SU-DHL-6 (cell line): ENCODE results near the gene SATL1.

ENCODE experiments used
- EZH2phosphoT487 ChIP-seq: fragments of 200-600 bp; sonication (generic), shearing (Covaris generic); conservative IDR thresholded peaks from 2 replicates; pipeline ENCODE4 v1.6.1; 2018; ENCODE audit warnings: mild to moderate bottlenecking, antibody characterized with exemption, low read length, moderate library complexity, mixed read lengths
- TF ChIP-seq, protein P1 (sequence below): fragments of 200-600 bp; sonication (generic); IDR thresholded peaks from one replicate; pipeline ENCODE4 v1.5.1; 2017; ENCODE audit warnings: antibody characterized with exemption, mild to moderate bottlenecking, low read length, moderate library complexity; ENCODE audit not compliant: insufficient read depth, poor library complexity, severe bottlenecking

DNA sequence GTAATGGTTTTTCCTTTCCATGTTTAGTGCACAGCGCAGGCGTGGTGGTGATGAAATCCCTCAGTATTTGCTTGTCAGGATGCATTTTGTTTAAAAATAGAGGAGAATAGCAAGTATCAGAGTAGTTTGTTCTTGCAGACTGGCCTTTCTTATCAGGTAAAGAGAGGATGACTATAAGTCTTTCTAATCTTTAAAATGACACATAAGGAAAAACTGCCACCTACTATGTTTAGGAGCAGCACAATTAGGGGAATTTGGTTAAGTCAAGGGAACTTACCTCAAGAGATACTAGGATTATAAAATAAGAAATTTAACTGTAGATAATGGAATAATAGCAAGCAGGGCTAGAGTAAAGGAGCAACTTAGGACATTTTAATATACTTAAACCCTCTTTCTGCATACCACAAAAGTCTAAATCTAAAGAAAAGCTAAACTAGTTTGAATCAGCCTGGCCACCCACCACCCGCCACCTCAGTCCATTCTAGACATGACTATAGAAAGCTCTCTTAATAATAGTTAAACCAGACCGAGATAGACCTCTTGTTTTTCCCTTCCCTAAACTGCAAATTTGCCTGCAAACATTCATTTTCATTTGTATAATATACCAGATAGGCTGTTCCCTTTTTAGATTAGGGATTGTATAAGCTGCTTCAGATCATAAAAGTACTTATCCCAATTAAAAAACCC lies 177.9 kb downstream of the SATL1 start:
- TF ChIP-seq, protein P1, sequence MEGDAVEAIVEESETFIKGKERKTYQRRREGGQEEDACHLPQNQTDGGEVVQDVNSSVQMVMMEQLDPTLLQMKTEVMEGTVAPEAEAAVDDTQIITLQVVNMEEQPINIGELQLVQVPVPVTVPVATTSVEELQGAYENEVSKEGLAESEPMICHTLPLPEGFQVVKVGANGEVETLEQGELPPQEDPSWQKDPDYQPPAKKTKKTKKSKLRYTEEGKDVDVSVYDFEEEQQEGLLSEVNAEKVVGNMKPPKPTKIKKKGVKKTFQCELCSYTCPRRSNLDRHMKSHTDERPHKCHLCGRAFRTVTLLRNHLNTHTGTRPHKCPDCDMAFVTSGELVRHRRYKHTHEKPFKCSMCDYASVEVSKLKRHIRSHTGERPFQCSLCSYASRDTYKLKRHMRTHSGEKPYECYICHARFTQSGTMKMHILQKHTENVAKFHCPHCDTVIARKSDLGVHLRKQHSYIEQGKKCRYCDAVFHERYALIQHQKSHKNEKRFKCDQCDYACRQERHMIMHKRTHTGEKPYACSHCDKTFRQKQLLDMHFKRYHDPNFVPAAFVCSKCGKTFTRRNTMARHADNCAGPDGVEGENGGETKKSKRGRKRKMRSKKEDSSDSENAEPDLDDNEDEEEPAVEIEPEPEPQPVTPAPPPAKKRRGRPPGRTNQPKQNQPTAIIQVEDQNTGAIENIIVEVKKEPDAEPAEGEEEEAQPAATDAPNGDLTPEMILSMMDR = no peak
- TF ChIP-seq EZH2phosphoT487 = no peak
